Vagina (tissue), 2 donors: ENCODE measurements around the gene TIE1.

Experiments
- CTCF ChIP-seq, 3 experiments: fragments of 450-650 bp in 2 of 3; fragments of 200-600 bp in 1 of 3; sonication (generic) in 1 of 3; IDR thresholded peaks; one replicate each; pipeline ENCODE4 v1.5.1; 2017 to 2019; ENCODE audit warnings: antibody characterized with exemption in 3 of 3, mild to moderate bottlenecking in 2 of 3, moderate library complexity in 2 of 3
- POLR2AphosphoS5 ChIP-seq, 2 donors: sonication (generic); formaldehyde crosslinking; IDR thresholded peaks; one replicate each; pipeline ENCODE4 v1.9.0; 2017; ENCODE audit warnings: antibody characterized with exemption in 2 of 2, mild to moderate bottlenecking in 2 of 2, low read depth in 1 of 2; ENCODE audit not compliant: insufficient read depth in 1 of 2

- no peak for TF ChIP-seq POLR2AphosphoS5 (IDR thresholded peaks at IDR 0.05; ENCODE audit: insufficient read depth in 1 of 2, low read depth in 1 of 2)
- TF ChIP-seq CTCF (IDR thresholded peaks at IDR 0.05) = no peak
Measured at GRCh38 chr1:43279161-43279560, 21.6 kb upstream of the TIE1 start.
